GM12878 (cell line): ENCODE data around the gene LMLN. TPM values are rescaled to one million over a fixed set of nuclear protein-coding genes. Genes with fewer than 3 reads are reported as not detected.

Source experiments
- ATAC-seq: fragments of 200-7000 bp; cut with Tn5 transposase; 3 replicates; pipeline ENCODE4 v1.9.1; 2020; ENCODE audit warnings: mild to moderate bottlenecking, moderate library complexity
- BruUV-seq: library from RNA; stranded (reverse); fragments of 400-500 nt; replicated peaks from 2 replicates; lab custom pipeline; 2021; lab: Mats Ljungman, UMichigan
- CTCF ChIA-PET: fragments of 300-600 bp; sonication (Branson Sonifier 250); formaldehyde crosslinking; extraction: SDS; loops from one replicate; lab custom pipeline; 2021; ENCODE audit warnings: inconsistent platforms; lab: Yijun Ruan, JAX
- POLR2A ChIA-PET: fragments of 350-600 bp; formaldehyde crosslinking; extraction: SDS; loops from one replicate; lab custom pipeline; 2021; ENCODE audit warnings: inconsistent platforms; lab: Charles Lee
- RAD21 ChIA-PET: fragments of 300-600 bp; sonication (Branson Sonifier 250); formaldehyde crosslinking; loops from one replicate; lab custom pipeline; 2023; ENCODE audit warnings: antibody characterized with exemption; ENCODE audit not compliant: unreplicated experiment; lab: Charles Lee
- SMC1A ChIA-PET: fragments of 300-600 bp; sonication (Branson Sonifier 250); formaldehyde crosslinking; loops from one replicate; lab custom pipeline; 2023; ENCODE audit not compliant: unreplicated experiment, uncharacterized antibody; lab: Charles Lee
- DNase-seq: peaks from one replicate; pipeline ENCODE4 v3.0.0-alpha.2; 2011; ENCODE audit warnings: low read depth, low spot score
- FAIRE-seq: peaks from 3 replicates; lab custom pipeline; 2011; peaks lifted over from hg19 to GRCh38; lab: Jason Lieb, UNC
- H2AFZ ChIP-seq: 2 replicates; pipeline ENCODE4 v1.6.0; 2011; ENCODE audit warnings: low read depth, low read length, control low read depth; ENCODE audit not compliant: control insufficient read depth
- H3K27ac ChIP-seq: 2 replicates; pipeline ENCODE4 v1.5.1; 2011; ENCODE audit warnings: control low read depth; ENCODE audit not compliant: control insufficient read depth, insufficient read depth
- H3K27me3 ChIP-seq, 2 experiments: replicated peaks in 1 of 2; 2 replicates each; pipeline versions ENCODE4 v1.6.0 to v1.6.1; 2011; ENCODE audit warnings: low read length in 1 of 2; ENCODE audit not compliant: control insufficient read depth in 2 of 2, insufficient read depth in 2 of 2
- H3K36me3 ChIP-seq, 2 experiments: 2 replicates each; pipeline ENCODE4 v1.5.1; 2011; ENCODE audit warnings: low read length in 1 of 2; ENCODE audit not compliant: control insufficient read depth in 2 of 2, insufficient read depth in 2 of 2
- H3K4me1 ChIP-seq: 2 replicates; pipeline ENCODE4 v1.6.1; 2011; ENCODE audit warnings: mild to moderate bottlenecking, low read length, moderate library complexity, mixed read lengths; ENCODE audit not compliant: control insufficient read depth, insufficient read depth
- H3K4me2 ChIP-seq: 2 replicates; pipeline ENCODE4 v1.6.0; 2011; ENCODE audit warnings: control low read depth; ENCODE audit not compliant: control insufficient read depth, insufficient read depth
- H3K4me3 ChIP-seq: fragments of 200-600 bp; sonication (generic); 2 replicates; pipeline ENCODE4 v1.5.1; 2016
- H3K79me2 ChIP-seq: 2 replicates; pipeline ENCODE4 v1.6.0; 2011; ENCODE audit warnings: low read length; ENCODE audit not compliant: control insufficient read depth, insufficient read depth
- H3K9ac ChIP-seq: 2 replicates; pipeline ENCODE4 v1.8.0; 2011; ENCODE audit warnings: low read length, control low read depth, mixed read lengths; ENCODE audit not compliant: control insufficient read depth, insufficient read depth
- H3K9me3 ChIP-seq: replicated peaks from 3 replicates; pipeline ENCODE4 v1.5.1; 2011; ENCODE audit warnings: mild to moderate bottlenecking, low read length; ENCODE audit not compliant: control insufficient read depth, insufficient read depth
- H4K20me1 ChIP-seq: 2 replicates; pipeline ENCODE4 v1.6.0; 2011; ENCODE audit not compliant: control insufficient read depth, insufficient read depth
- CHD2 ChIP-seq: IDR thresholded peaks from 2 replicates; pipeline ENCODE4 v1.6.1; 2011; ENCODE audit warnings: low read depth, low read length, improper control_type of control experiment, borderline replicate concordance
- EZH2 ChIP-seq: IDR thresholded peaks from 2 replicates; pipeline ENCODE4 v1.6.1; 2012; ENCODE audit warnings: low read depth, mild to moderate bottlenecking, control low read depth, inconsistent platforms, low read length, borderline replicate concordance; ENCODE audit not compliant: control insufficient read depth
- GABPA ChIP-seq: IDR thresholded peaks from 2 replicates; pipeline ENCODE4 v1.6.1; 2014; ENCODE audit warnings: antibody characterized with exemption, low read depth, mild to moderate bottlenecking, inconsistent platforms
- IKZF1 ChIP-seq: fragments of 450-650 bp; conservative IDR thresholded peaks from 2 replicates; pipeline ENCODE4 v1.6.1; 2017; ENCODE audit warnings: antibody characterized with exemption, mild to moderate bottlenecking
- MAX ChIP-seq: IDR thresholded peaks from 2 replicates; pipeline ENCODE4 v1.6.1; 2012; ENCODE audit warnings: low read depth, low read length, improper control_type of control experiment
- PAX8 ChIP-seq: fragments of 450-650 bp; IDR thresholded peaks from 2 replicates; pipeline ENCODE4 v1.6.1; 2017; ENCODE audit warnings: mild to moderate bottlenecking, moderate library complexity
- PML ChIP-seq: IDR thresholded peaks from 2 replicates; pipeline ENCODE4 v1.6.1; 2012; ENCODE audit warnings: low read length, inconsistent platforms
- POU2F2 ChIP-seq: IDR thresholded peaks from 3 replicates; pipeline ENCODE4 v1.6.1; 2011; ENCODE audit warnings: low read depth, mild to moderate bottlenecking, low read length, borderline replicate concordance
- RAD51 ChIP-seq: fragments of 450-650 bp; IDR thresholded peaks from 2 replicates; pipeline ENCODE4 v1.6.1; 2016; ENCODE audit warnings: moderate library complexity, mild to moderate bottlenecking, inconsistent platforms
- RB1 ChIP-seq: fragments of 450-650 bp; formaldehyde crosslinking; IDR thresholded peaks from 2 replicates; pipeline ENCODE4 v1.6.1; 2017; ENCODE audit warnings: mild to moderate bottlenecking, borderline replicate concordance
- RFX5 ChIP-seq: IDR thresholded peaks from 2 replicates; pipeline ENCODE4 v1.6.1; 2011; ENCODE audit warnings: low read depth, low read length, improper control_type of control experiment
- SMAD1 ChIP-seq: fragments of 450-650 bp; IDR thresholded peaks from 2 replicates; pipeline ENCODE4 v1.6.1; 2018; ENCODE audit warnings: mild to moderate bottlenecking, low read depth; ENCODE audit not compliant: partially characterized antibody
- SMARCA5 ChIP-seq: fragments of 450-650 bp; IDR thresholded peaks from 2 replicates; pipeline ENCODE4 v1.6.1; 2017; ENCODE audit warnings: mild to moderate bottlenecking
- SREBF1 ChIP-seq: IDR thresholded peaks from 2 replicates; pipeline ENCODE4 v1.6.1; 2012; ENCODE audit warnings: mild to moderate bottlenecking, low read length
- STAT1 ChIP-seq: fragments of 450-650 bp; conservative IDR thresholded peaks from 2 replicates; pipeline ENCODE4 v1.6.1; 2014; ENCODE audit warnings: antibody characterized with exemption, mild to moderate bottlenecking
- TCF12 ChIP-seq: IDR thresholded peaks from 2 replicates; pipeline ENCODE4 v1.6.1; 2011; ENCODE audit warnings: low read depth, mild to moderate bottlenecking, low read length
- YY1 ChIP-seq: IDR thresholded peaks from 2 replicates; pipeline ENCODE4 v1.6.1; 2011; ENCODE audit warnings: low read depth, mild to moderate bottlenecking, low read length
- WGBS: methylation state at CpG from one replicate; pipeline ENCODE4 v1.1.6; 2016; ENCODE audit warnings: low lambda C conversion rate; ENCODE audit not compliant: insufficient replicate concordance, insufficient coverage; ENCODE audit errors: missing lambda C conversion rate; 5-methylcytosine and 5-hydroxymethylcytosine counted together
- in situ Hi-C: fragments of 300-500 bp; cut with MboI; formaldehyde crosslinking; loops from 9 replicates; pipeline ENCODE4 v1.14.3; 2018; ENCODE audit warnings: mixed read lengths
- intact Hi-C: fragments of 100-400 bp; cut with micrococcal nuclease; formaldehyde crosslinking; loops from one replicate; pipeline ENCODE4 v1.14.2; 2022; ENCODE audit not compliant: unreplicated experiment
- polyA plus RNA-seq, 11 experiments: library from polyadenylated mRNA; depleted of rRNA in 4 of 11; unstranded in 6 of 11; stranded (reverse) in 5 of 11; fragments of >200 nt; fragmentation: Nextera tagmentation in 4 of 11; fragmentation: Illumina TruSeq in 1 of 11; extraction: Ambion mirVana in 4 of 11; extraction: Trizol in 1 of 11; gene quantifications; 1 replicate in 1 of 11; 2 replicates in 10 of 11; pipeline versions ENCODE4 v1.2.1 to v1.2.3, GENCODE V29; 2011 to 2016; ENCODE audit warnings: inconsistent platforms in 2 of 11, missing spikeins in 2 of 11, low read depth in 1 of 11
- total RNA-seq, 4 experiments: library from RNA; depleted of rRNA in 3 of 4; stranded (reverse); fragments of >200 nt in 3 of 4; fragmentation: Illumina TruSeq in 1 of 4; extraction: Trizol in 1 of 4; gene quantifications; 2 replicates each; pipeline versions ENCODE4 v1.2.1 to v1.2.3, GENCODE V29; 2013 to 2021
- TF ChIP-seq, protein P1 (sequence below): fragments of 450-650 bp; formaldehyde crosslinking; IDR thresholded peaks from 2 replicates; pipeline ENCODE4 v1.4.0; 2020; ENCODE audit warnings: mild to moderate bottlenecking, moderate library complexity

The LMLN gene
- total and polyA plus RNA-seq, 10 of the 15 experiments (the other 5 are each of a cell fraction or from before 2014, with no cell fraction given): 0.02 to 1.7 (median 0.81) TPM

- no peak overlapping the region for H3K4me3 ChIP-seq
- no TSS peak for BruUV-seq
- no peak overlapping the region for H2AFZ ChIP-seq
- WGBS: 47% methylated on average over 4 of the region's 4 CpGs
- FAIRE-seq: no peak
- no peaks in the 10 kb centered on the region for H3K27me3 ChIP-seq
- H3K36me3 ChIP-seq: no peaks in the 10 kb centered on the region
- ChIA-PET SMC1A (no interaction called here), RAD21 (no interaction called here), POLR2A (no interaction called here), CTCF (no interaction called here)
- DNase-seq: no peak
- TF ChIP-seq SMAD1 (no peak), IKZF1 (no peak), MAX (no peak), RB1 (no peak), YY1 (no peak), EZH2 (no peak), GABPA (no peak), POU2F2 (no peak), SREBF1 (no peak), RFX5 (no peak), STAT1 (no peak), PML (no peak), TCF12 (no peak), PAX8 (no peak), CHD2 (no peak), RAD51 (no peak), SMARCA5 (no peak)
- TF ChIP-seq, protein P1, sequence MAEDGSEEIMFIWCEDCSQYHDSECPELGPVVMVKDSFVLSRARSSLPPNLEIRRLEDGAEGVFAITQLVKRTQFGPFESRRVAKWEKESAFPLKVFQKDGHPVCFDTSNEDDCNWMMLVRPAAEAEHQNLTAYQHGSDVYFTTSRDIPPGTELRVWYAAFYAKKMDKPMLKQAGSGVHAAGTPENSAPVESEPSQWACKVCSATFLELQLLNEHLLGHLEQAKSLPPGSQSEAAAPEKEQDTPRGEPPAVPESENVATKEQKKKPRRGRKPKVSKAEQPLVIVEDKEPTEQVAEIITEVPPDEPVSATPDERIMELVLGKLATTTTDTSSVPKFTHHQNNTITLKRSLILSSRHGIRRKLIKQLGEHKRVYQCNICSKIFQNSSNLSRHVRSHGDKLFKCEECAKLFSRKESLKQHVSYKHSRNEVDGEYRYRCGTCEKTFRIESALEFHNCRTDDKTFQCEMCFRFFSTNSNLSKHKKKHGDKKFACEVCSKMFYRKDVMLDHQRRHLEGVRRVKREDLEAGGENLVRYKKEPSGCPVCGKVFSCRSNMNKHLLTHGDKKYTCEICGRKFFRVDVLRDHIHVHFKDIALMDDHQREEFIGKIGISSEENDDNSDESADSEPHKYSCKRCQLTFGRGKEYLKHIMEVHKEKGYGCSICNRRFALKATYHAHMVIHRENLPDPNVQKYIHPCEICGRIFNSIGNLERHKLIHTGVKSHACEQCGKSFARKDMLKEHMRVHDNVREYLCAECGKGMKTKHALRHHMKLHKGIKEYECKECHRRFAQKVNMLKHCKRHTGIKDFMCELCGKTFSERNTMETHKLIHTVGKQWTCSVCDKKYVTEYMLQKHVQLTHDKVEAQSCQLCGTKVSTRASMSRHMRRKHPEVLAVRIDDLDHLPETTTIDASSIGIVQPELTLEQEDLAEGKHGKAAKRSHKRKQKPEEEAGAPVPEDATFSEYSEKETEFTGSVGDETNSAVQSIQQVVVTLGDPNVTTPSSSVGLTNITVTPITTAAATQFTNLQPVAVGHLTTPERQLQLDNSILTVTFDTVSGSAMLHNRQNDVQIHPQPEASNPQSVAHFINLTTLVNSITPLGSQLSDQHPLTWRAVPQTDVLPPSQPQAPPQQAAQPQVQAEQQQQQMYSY (CRISPR knock-in tag): no peak
- no peak overlapping the region for H3K9ac ChIP-seq
- intact Hi-C loops (no loop called here), in situ Hi-C loops (no loop called here)
- no peaks in the 10 kb centered on the region for H3K9me3 ChIP-seq
- H3K4me2 ChIP-seq: no peak overlapping the region
- no peaks in the 10 kb centered on the region for H4K20me1 ChIP-seq
- ATAC-seq: no peak
- no peaks in the 10 kb centered on the region for H3K79me2 ChIP-seq
- no peaks in the 10 kb centered on the region for H3K4me1 ChIP-seq
- H3K27ac ChIP-seq: no peak overlapping the region
Measured at GRCh38 chr3:197989651-197990050, 29.6 kb downstream of the LMLN start.
